Measurements from ENCODE around the gene C10orf71. TPM values are rescaled to one million over a fixed set of nuclear protein-coding genes. Genes with fewer than 3 reads are reported as not detected.

The C10orf71 gene
- total and polyA plus RNA-seq, 12 donors = 0.08 to 0.10 TPM; not detected in 10

- 55 to 82% (median 64%) methylated on average over 2 of the region's 2 CpGs for WGBS, 4 donors
- intact Hi-C loops (cut with DNase I) = no loop called here
- Histone ChIP-seq H3K36me3 (replicated peaks in 1 of 2) (no peaks in the 10 kb centered on the region), H3K4me1 (replicated peaks in 1 of 2) (no peaks in the 10 kb centered on the region), H3K4me3 (no peak overlapping the region), H3K9me3 (replicated peaks in 1 of 3) (no peaks in the 10 kb centered on the region), H3K27ac (no peak overlapping the region), H3K27me3 (no peaks in the 10 kb centered on the region)
- no peak for TF ChIP-seq POLR2A (IDR thresholded peaks at IDR 0.05)
- TF ChIP-seq CTCF (IDR thresholded peaks at IDR 0.05) = no peak
- no peak for DNase-seq
These were observed 49.6 kb downstream of the C10orf71 start for GRCh38 chr10:49348593-49348992.

DNA sequence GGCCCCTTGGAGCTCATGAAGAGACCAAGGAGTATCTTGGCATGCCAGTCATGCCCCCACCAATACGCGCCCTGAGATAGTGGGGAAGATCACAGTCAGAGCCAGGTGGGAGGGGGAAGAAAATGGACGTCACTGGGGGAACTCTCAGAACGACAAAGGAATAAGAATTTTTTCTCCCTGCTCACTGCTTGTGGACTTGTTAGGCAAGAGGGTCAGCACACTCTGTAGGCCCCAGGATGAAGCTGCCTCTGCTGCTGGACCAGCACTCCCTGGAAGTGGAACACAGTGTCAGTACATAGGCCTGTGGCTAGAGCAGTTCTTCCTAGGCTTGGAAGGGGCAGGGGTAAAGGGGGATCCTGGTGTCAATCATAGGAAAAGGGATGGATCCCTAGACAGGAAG lies 50.4 kb downstream of the C10orf71 start:
- H3K4me3 ChIP-seq = no peak overlapping the region
- WGBS, 4 donors = 88 to 96% (median 94%) methylated on average over 4 of the region's 4 CpGs
- TF ChIP-seq POLR2A (IDR thresholded peaks at IDR 0.05) (no peak), CTCF (IDR thresholded peaks at IDR 0.05) (no peak)
- H3K27ac ChIP-seq = no peak overlapping the region
- intact Hi-C loops (cut with DNase I) = no loop called here
- H3K9me3 ChIP-seq (replicated peaks in 1 of 3) = no peaks in the 10 kb centered on the region
- no peaks in the 10 kb centered on the region for H3K27me3 ChIP-seq
- H3K36me3 ChIP-seq (replicated peaks in 1 of 2) = no peaks in the 10 kb centered on the region
- DNase-seq = no peak
- H3K4me1 ChIP-seq (replicated peaks in 1 of 2) = no peaks in the 10 kb centered on the region

DNA sequence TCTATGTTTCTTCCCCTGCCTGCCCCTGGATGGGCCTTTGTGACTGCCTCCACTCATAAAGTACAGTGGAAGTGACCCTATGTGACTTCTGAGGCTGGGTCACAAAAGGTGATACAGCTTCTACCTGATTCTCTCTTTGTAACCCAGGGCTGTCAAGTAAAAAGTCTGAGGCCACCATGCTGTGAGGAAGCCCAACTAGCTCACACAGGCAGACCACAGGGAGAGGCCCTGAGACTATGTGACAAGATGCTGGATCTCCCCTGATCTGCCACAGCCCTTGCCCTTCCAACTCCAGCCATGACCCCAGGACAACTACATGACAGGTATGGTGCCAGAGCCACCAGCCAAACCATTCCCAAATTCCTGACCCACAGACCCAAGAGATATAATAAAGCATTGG lies 51.2 kb downstream of the C10orf71 start:
- intact Hi-C loops (cut with DNase I) = no loop called here
- Histone ChIP-seq H3K27me3 (no peaks in the 10 kb centered on the region), H3K27ac (no peak overlapping the region), H3K4me1 (replicated peaks in 1 of 2) (no peaks in the 10 kb centered on the region), H3K4me3 (no peak overlapping the region), H3K36me3 (replicated peaks in 1 of 2) (no peaks in the 10 kb centered on the region), H3K9me3 (replicated peaks in 1 of 3) (no peaks in the 10 kb centered on the region)
- TF ChIP-seq POLR2A (IDR thresholded peaks at IDR 0.05) (no peak), CTCF (IDR thresholded peaks at IDR 0.05) (no peak)
- DNase-seq = no peak

DNA sequence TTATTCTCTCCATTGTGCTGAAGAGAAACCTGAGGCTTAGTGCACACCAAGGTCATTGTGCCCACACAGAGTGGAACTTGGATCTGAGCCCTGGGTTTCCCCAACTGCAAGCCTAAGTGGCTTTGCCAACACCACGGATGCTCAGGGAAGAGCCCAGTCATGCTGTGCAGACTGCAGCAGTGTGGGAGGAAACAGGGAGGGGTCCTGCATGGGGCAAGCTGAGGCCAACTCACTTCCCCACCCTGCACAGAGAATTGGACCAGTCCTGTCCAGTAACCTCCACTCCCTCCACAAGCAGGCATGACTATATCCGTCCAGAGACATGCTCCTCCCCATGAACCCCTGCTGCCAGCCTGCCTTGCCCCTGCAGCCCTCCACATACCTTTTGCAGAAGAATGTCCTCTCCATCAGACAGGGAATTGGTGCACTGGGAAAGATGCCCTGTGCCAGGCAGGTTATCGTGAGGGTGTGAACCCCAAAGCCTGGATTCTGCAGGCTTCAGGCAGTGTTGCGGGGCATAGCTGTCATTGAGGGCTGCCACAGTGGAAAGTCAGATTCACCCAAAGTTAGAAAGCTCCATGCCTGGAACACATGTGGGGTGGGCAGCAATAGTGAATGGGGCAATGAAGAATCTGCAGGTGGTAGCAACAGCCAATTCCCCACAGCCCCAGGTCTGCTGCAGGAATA lies 52.0 kb downstream of the C10orf71 start:
- no peak for DNase-seq
- Histone ChIP-seq H3K4me1 (replicated peaks in 1 of 2) (no peaks in the 10 kb centered on the region), H3K27me3 (no peaks in the 10 kb centered on the region), H3K36me3 (replicated peaks in 1 of 2) (no peaks in the 10 kb centered on the region), H3K27ac (no peak overlapping the region), H3K4me3 (no peak overlapping the region), H3K9me3 (replicated peaks in 1 of 3) (no peaks in the 10 kb centered on the region)
- TF ChIP-seq POLR2A (IDR thresholded peaks at IDR 0.05) (no peak), CTCF (IDR thresholded peaks at IDR 0.05) (no peak)
- intact Hi-C loops (cut with DNase I) = no loop called here
- 68 to 83% (median 73%) methylated on average over 3 to 4 of the region's 4 CpGs for WGBS, 4 donors
